Measurements from ENCODE around the gene LRRFIP1.
A peak's percentile ranks its signal among the peaks of the same experiment; 100 is the strongest.

Gene LRRFIP1

DNA sequence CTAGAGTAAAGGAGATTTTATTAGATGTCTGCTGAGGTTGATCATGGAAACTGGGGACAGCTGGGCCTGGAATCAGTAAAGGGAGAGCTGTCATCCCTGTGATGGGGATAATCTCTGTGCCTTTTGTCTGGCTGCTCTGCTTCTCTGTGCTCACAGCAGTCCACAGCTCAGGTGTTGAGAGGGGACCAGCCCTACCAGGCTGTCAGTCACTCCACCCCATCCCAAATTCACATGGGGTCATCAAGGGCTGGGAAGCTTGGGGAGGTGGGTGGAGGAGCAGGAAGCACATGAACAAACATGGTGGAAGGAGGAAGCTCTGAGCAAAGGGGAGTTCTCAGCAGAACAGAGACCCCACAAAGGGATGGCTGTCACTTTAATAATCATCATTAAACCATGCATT, 13.7 kb upstream of the LRRFIP1 start:
- H3K4me1 ChIP-seq (ENCODE audit: control insufficient read depth in 2 of 2, insufficient read depth in 1 of 2, low read depth in 1 of 2, low read length in 2 of 2), result peaks cover 5 to 20% of the 10 kb centered on the region in 2 donors
- no peak overlapping the region for H4K91ac ChIP-seq (ENCODE audit: low read depth, low read length, poor library complexity)
- no peak overlapping the region for H3K23ac ChIP-seq (ENCODE audit: low read depth, low read length, poor library complexity)
- H3K4me3 ChIP-seq (ENCODE audit: low read length in 2 of 2), result no peak overlapping the region
- H3K18ac ChIP-seq (ENCODE audit: low read length), result no peak overlapping the region
- no peak overlapping the region for H3K14ac ChIP-seq (ENCODE audit: low read length)
- H2AFZ ChIP-seq (ENCODE audit: low read length), result no peak overlapping the region
- H2BK15ac ChIP-seq (ENCODE audit: low read length), result no peak overlapping the region
- H3K27me3 ChIP-seq (ENCODE audit: control insufficient read depth in 3 of 3, insufficient read depth in 3 of 3, low read depth in 1 of 3, low read length in 3 of 3), result peaks cover 0 to 5% (median 0%) of the 10 kb centered on the region in 3 experiments
- no peak overlapping the region for H2BK12ac ChIP-seq (ENCODE audit: low read length)
- no peaks in the 10 kb centered on the region for H3K79me1 ChIP-seq (ENCODE audit: low read depth, low read length)
- H2BK120ac ChIP-seq (ENCODE audit: low read depth, low read length), result no peak overlapping the region
- no peaks in the 10 kb centered on the region for H3K9me3 ChIP-seq (replicated peaks in 1 of 2; ENCODE audit: control insufficient read depth in 2 of 2, insufficient read depth in 1 of 2, low read depth in 1 of 2, low read length in 2 of 2)
- no peaks in the 10 kb centered on the region for H3K36me3 ChIP-seq (replicated peaks in 1 of 2; ENCODE audit: control insufficient read depth in 2 of 2, insufficient read depth in 2 of 2, low read length in 2 of 2)
- no peak overlapping the region for H2BK5ac ChIP-seq (ENCODE audit: low read length)
- no peak overlapping the region for H3K27ac ChIP-seq (replicated peaks; ENCODE audit: low read length)
- no peak overlapping the region for H3K9ac ChIP-seq (ENCODE audit: low read depth, low read length, poor library complexity)
- no peak overlapping the region for H2AK5ac ChIP-seq (ENCODE audit: low read depth, low read length)
- DNase-seq (ENCODE audit: low spot score), result no peak
- no peak overlapping the region for H4K8ac ChIP-seq (ENCODE audit: low read depth, low read length)
- no peak overlapping the region for H3K4me2 ChIP-seq (ENCODE audit: insufficient read depth, low read length, poor library complexity, severe bottlenecking)
- H3K4ac ChIP-seq (ENCODE audit: low read length), result no peak overlapping the region

DNA sequence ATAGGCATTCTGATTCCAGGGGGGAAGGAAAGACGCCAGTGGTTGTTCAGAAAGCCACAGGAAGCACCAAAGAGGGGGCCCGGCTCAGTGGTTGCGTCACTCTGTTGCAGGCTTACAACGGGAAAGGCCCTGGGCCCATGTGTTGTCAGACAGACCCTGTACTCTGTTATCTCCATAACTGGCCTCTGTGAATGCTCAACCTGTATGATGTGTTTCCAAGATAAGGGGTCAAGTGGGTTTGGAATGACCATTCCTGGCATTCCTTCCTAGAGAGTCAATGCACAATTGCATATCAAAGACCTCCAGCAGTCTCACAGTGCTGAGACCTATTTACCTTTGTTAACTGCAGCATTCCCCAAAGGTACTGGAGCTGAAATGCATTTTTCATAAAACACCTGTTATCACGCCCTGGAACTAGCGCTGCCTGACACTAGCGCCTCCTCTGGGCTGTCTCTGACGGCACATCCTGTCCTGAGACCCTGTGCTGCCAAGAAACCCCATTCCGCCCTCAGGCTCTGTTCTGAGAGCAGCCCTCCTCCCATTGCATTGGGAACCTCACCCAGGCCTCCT, 13.2 kb upstream of the LRRFIP1 start:
- H3K14ac ChIP-seq (ENCODE audit: low read length), result no peak overlapping the region
- H3K36me3 ChIP-seq (replicated peaks in 1 of 2; ENCODE audit: control insufficient read depth in 2 of 2, insufficient read depth in 2 of 2, low read length in 2 of 2), result no peaks in the 10 kb centered on the region
- H2AK5ac ChIP-seq (ENCODE audit: low read depth, low read length), result no peak overlapping the region
- H3K4ac ChIP-seq (ENCODE audit: low read length), result no peak overlapping the region
- H4K91ac ChIP-seq (ENCODE audit: low read depth, low read length, poor library complexity), result peak overlapping the region; percentile 8
- peaks cover 0 to 5% (median 0%) of the 10 kb centered on the region in 3 experiments for H3K27me3 ChIP-seq (ENCODE audit: control insufficient read depth in 3 of 3, insufficient read depth in 3 of 3, low read depth in 1 of 3, low read length in 3 of 3)
- H3K4me3 ChIP-seq (ENCODE audit: low read length in 2 of 2), result no peak overlapping the region
- no peak overlapping the region for H3K9ac ChIP-seq (ENCODE audit: low read depth, low read length, poor library complexity)
- H2BK12ac ChIP-seq (ENCODE audit: low read length), result no peak overlapping the region
- no peak overlapping the region for H3K27ac ChIP-seq (replicated peaks; ENCODE audit: low read length)
- no peak overlapping the region for H2BK5ac ChIP-seq (ENCODE audit: low read length)
- H2AFZ ChIP-seq (ENCODE audit: low read length), result no peak overlapping the region
- no peak for DNase-seq (ENCODE audit: low spot score)
- peak overlapping the region; percentile 35 for H3K18ac ChIP-seq (ENCODE audit: low read length)
- peaks cover 5 to 20% of the 10 kb centered on the region in 2 donors for H3K4me1 ChIP-seq (ENCODE audit: control insufficient read depth in 2 of 2, insufficient read depth in 1 of 2, low read depth in 1 of 2, low read length in 2 of 2)
- no peak overlapping the region for H3K4me2 ChIP-seq (ENCODE audit: insufficient read depth, low read length, poor library complexity, severe bottlenecking)
- no peak overlapping the region for H3K23ac ChIP-seq (ENCODE audit: low read depth, low read length, poor library complexity)
- WGBS, 2 donors (ENCODE audit: extremely low coverage in 2 of 2, insufficient read length in 2 of 2, insufficient replicate concordance in 1 of 2), result no CpG with 5 or more reads among the region's 9 CpGs
- H4K8ac ChIP-seq (ENCODE audit: low read depth, low read length), result no peak overlapping the region
- H2BK120ac ChIP-seq (ENCODE audit: low read depth, low read length), result no peak overlapping the region
- no peaks in the 10 kb centered on the region for H3K79me1 ChIP-seq (ENCODE audit: low read depth, low read length)
- H3K9me3 ChIP-seq (replicated peaks in 1 of 2; ENCODE audit: control insufficient read depth in 2 of 2, insufficient read depth in 1 of 2, low read depth in 1 of 2, low read length in 2 of 2), result no peaks in the 10 kb centered on the region
- H2BK15ac ChIP-seq (ENCODE audit: low read length), result no peak overlapping the region

DNA sequence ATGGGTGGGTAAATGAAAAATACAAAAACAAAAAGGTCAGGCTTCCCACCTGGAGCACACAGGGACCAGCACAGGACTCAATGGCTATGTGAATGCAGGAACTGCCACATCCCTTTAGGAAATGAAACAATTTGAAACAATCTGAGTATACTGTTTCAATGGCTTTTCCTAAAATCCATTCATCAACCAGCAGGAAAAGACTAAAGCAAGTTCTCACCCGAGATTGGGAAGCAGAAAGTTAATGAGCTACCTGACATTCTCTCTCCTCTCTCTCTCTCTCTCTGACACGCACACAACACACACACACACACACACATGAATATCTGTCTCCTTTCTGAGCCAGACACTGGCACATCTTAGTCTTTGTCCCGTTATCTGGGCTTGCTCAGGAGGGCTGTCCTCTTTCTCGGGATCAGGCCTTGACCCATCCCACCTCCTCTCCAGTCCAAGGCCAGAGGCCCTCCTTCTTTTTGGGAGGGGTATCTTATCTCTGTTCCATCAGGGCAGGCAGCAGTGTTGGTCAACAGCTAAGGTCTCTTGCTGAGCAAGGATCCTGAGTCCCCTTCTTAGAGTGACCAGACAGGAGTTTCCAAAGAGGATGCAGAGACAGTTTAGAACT, 11.6 kb upstream of the LRRFIP1 start:
- Histone ChIP-seq H2BK120ac (ENCODE audit: low read depth, low read length) (no peak overlapping the region), H3K4ac (ENCODE audit: low read length) (no peak overlapping the region), H2BK12ac (ENCODE audit: low read length) (no peak overlapping the region), H3K23ac (ENCODE audit: low read depth, low read length, poor library complexity) (no peak overlapping the region), H3K27ac (replicated peaks; ENCODE audit: low read length) (no peak overlapping the region), H3K27me3 (ENCODE audit: control insufficient read depth in 3 of 3, insufficient read depth in 3 of 3, low read depth in 1 of 3, low read length in 3 of 3) (peaks cover 0 to 5% (median 0%) of the 10 kb centered on the region in 3 experiments), H4K8ac (ENCODE audit: low read depth, low read length) (no peak overlapping the region), H4K91ac (ENCODE audit: low read depth, low read length, poor library complexity) (no peak overlapping the region), H3K9ac (ENCODE audit: low read depth, low read length, poor library complexity) (no peak overlapping the region), H3K36me3 (replicated peaks in 1 of 2; ENCODE audit: control insufficient read depth in 2 of 2, insufficient read depth in 2 of 2, low read length in 2 of 2) (no peaks in the 10 kb centered on the region), H3K4me3 (ENCODE audit: low read length in 2 of 2) (no peak overlapping the region), H3K18ac (ENCODE audit: low read length) (no peak overlapping the region), H3K79me1 (ENCODE audit: low read depth, low read length) (no peaks in the 10 kb centered on the region), H2BK15ac (ENCODE audit: low read length) (no peak overlapping the region), H3K4me2 (ENCODE audit: insufficient read depth, low read length, poor library complexity, severe bottlenecking) (no peak overlapping the region), H3K9me3 (replicated peaks in 1 of 2; ENCODE audit: control insufficient read depth in 2 of 2, insufficient read depth in 1 of 2, low read depth in 1 of 2, low read length in 2 of 2) (no peaks in the 10 kb centered on the region), H2BK5ac (ENCODE audit: low read length) (no peak overlapping the region), H3K4me1 (ENCODE audit: control insufficient read depth in 2 of 2, insufficient read depth in 1 of 2, low read depth in 1 of 2, low read length in 2 of 2) (peaks cover 5 to 20% of the 10 kb centered on the region in 2 donors), H2AK5ac (ENCODE audit: low read depth, low read length) (no peak overlapping the region), H2AFZ (ENCODE audit: low read length) (no peak overlapping the region), H3K14ac (ENCODE audit: low read length) (no peak overlapping the region)
- WGBS, 2 donors (ENCODE audit: extremely low coverage in 2 of 2, insufficient read length in 2 of 2, insufficient replicate concordance in 1 of 2), result no CpG with 5 or more reads among the region's 4 CpGs
- no peak for DNase-seq (ENCODE audit: low spot score)

DNA sequence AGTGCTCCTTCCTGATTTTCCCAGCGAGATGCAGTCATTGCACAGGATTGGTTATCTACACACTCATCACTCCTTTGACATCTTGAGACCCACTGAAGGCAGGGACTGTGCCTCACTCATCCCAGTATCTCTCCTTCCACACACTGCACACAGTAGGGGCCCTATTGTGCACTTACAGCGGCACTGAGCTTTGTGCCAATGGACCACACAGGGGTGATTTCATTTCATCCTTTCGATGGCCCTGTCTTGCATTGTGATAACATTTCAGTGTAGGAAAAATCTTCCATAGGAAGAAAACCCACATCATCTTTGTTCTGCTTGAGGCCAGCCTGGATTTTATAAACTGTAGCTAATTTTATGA, 11.0 kb upstream of the LRRFIP1 start:
- DNase-seq (ENCODE audit: low spot score), result no peak
- no peak overlapping the region for H4K8ac ChIP-seq (ENCODE audit: low read depth, low read length)
- WGBS, 2 donors (ENCODE audit: extremely low coverage in 2 of 2, insufficient read length in 2 of 2, insufficient replicate concordance in 1 of 2), result no CpG with 5 or more reads among the region's 3 CpGs
- H2BK12ac ChIP-seq (ENCODE audit: low read length), result no peak overlapping the region
- H3K14ac ChIP-seq (ENCODE audit: low read length), result no peak overlapping the region
- no peak overlapping the region for H2AFZ ChIP-seq (ENCODE audit: low read length)
- no peak overlapping the region for H3K4ac ChIP-seq (ENCODE audit: low read length)
- H3K18ac ChIP-seq (ENCODE audit: low read length), result no peak overlapping the region
- no peaks in the 10 kb centered on the region for H3K36me3 ChIP-seq (replicated peaks in 1 of 2; ENCODE audit: control insufficient read depth in 2 of 2, insufficient read depth in 2 of 2, low read length in 2 of 2)
- no peak overlapping the region for H4K91ac ChIP-seq (ENCODE audit: low read depth, low read length, poor library complexity)
- H3K4me2 ChIP-seq (ENCODE audit: insufficient read depth, low read length, poor library complexity, severe bottlenecking), result no peak overlapping the region
- H2BK5ac ChIP-seq (ENCODE audit: low read length), result no peak overlapping the region
- H3K4me1 ChIP-seq (ENCODE audit: control insufficient read depth in 2 of 2, insufficient read depth in 1 of 2, low read depth in 1 of 2, low read length in 2 of 2), result peaks cover 5 to 20% of the 10 kb centered on the region in 2 donors
- no peak overlapping the region for H3K23ac ChIP-seq (ENCODE audit: low read depth, low read length, poor library complexity)
- no peaks in the 10 kb centered on the region for H3K79me1 ChIP-seq (ENCODE audit: low read depth, low read length)
- H2BK15ac ChIP-seq (ENCODE audit: low read length), result no peak overlapping the region
- no peaks in the 10 kb centered on the region for H3K9me3 ChIP-seq (replicated peaks in 1 of 2; ENCODE audit: control insufficient read depth in 2 of 2, insufficient read depth in 1 of 2, low read depth in 1 of 2, low read length in 2 of 2)
- H2BK120ac ChIP-seq (ENCODE audit: low read depth, low read length), result no peak overlapping the region
- no peak overlapping the region for H3K27ac ChIP-seq (replicated peaks; ENCODE audit: low read length)
- H3K9ac ChIP-seq (ENCODE audit: low read depth, low read length, poor library complexity), result no peak overlapping the region
- no peak overlapping the region for H3K4me3 ChIP-seq (ENCODE audit: low read length in 2 of 2)
- no peak overlapping the region for H2AK5ac ChIP-seq (ENCODE audit: low read depth, low read length)
- peaks cover 0 to 5% (median 0%) of the 10 kb centered on the region in 3 experiments for H3K27me3 ChIP-seq (ENCODE audit: control insufficient read depth in 3 of 3, insufficient read depth in 3 of 3, low read depth in 1 of 3, low read length in 3 of 3)
